HG03378 (cell line): Measurements from ENCODE around the gene AMBP.

Source experiments
- ATAC-seq: cut with Tn5 transposase; IDR thresholded peaks from one replicate; pipeline ENCODE4 v1.9.1; 2021; ENCODE audit warnings: mild to moderate bottlenecking, moderate library complexity; ENCODE audit not compliant: unreplicated experiment

AMBP gene

GRCh38 chr9:114078021-114078780, at the start of gene AMBP:
AMBP (minus strand) TSS chr9:114078300; CDS start chr9:114078209, 91 bp downstream.
- ATAC-seq: no peak

DNA sequence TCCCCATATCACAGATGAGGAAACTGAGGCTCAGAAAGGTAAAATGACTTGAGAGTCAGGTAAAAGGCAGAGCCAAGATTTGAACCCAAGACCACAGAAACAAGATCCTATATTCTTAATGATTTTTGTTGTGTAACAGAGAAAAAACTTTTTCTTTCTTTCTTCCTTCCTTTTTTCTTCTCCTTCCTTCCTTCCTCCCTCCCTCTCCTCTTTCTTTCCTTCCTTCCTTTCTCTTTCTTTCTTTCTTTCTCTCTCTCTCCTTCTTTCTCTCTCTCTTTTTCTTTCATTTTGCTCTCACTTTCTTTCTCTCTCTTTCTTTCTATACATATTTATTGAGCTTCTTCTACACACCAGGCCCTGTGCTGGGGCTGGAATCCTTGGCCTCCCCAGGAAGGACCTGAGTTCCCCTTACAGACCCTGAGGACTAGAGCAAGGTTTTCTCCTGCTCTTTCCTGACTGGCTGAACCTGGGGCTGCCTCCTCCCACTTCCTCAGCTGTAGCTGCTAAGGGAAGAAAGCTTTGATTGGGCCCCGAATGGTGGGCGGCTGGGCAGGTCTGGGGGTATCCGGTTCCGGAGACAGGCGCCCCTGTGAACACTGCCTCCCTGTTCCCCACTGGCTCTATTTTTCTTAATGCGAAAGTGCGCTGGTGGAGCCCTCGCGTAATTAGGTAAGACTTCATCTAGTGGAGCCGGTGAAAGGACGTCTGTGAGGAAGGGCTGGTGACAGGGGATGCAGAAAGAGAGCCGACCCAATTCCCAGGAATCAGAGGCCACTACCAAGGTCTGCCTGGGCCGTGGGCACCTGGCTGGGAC, 48.4 kb upstream of the AMBP start:
- no peak for ATAC-seq

- no peak for ATAC-seq
Measured at GRCh38 chr9:114125476-114126013, 47.4 kb upstream of the AMBP start.

DNA sequence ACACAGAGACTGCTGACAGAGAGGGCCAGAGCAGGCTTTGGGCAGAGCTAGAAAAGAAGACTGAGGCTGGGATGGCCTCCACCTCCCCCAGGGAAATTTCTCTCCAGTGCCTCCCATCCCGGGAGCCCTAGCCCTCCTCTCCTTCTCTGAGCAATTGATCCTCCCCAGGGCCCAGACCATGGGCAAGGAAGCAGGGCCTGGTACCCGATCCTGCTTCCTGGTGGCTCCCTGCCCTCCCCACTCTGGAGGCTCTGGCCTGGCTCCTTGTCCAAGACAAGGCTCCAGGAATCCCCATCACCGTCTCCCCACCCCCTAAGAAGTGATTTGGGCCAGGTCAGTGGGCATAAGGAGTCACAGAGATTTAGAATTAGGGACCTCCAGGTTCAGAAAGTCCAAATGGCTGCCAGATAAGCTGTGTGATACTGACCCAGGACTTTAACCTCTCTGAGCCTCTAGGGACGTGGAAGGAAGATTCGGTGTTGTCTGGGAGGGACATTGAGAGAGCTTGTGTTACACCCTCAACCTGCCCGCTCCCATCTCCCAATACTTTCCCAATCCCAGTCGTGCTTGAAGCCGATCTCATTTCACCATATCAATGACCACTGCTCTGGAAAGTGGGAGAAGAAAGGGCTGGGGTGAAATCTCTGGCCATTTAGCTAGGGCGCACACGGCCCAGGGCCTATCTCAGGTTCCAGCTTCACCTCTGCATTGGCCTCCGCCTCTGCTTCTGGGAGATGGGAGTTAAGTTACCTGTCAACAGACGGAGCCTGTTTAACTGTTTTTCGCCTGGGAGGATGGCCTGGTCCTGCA, 46.8 kb upstream of the AMBP start:
- ATAC-seq: no peak

DNA sequence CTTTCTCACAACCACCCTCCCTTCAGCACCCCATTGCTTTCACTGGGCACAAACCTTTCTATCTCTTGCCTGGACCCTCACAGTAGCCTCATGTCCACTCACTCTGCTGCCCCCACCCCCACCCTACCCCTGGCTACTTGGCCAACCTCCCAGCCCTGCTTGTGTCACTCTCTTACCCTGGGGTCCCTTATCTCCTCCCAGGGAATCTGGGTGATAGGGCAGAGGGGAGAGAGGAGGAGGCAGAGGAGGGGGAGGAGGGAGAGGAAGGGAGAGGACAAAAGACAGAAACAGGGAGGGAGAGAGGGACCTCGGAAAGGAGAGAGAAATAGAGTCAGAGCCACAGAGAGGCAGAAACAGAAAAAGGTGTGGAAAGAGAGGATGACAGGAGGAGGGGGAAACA, 46.0 kb upstream of the AMBP start:
- ATAC-seq: no peak

DNA sequence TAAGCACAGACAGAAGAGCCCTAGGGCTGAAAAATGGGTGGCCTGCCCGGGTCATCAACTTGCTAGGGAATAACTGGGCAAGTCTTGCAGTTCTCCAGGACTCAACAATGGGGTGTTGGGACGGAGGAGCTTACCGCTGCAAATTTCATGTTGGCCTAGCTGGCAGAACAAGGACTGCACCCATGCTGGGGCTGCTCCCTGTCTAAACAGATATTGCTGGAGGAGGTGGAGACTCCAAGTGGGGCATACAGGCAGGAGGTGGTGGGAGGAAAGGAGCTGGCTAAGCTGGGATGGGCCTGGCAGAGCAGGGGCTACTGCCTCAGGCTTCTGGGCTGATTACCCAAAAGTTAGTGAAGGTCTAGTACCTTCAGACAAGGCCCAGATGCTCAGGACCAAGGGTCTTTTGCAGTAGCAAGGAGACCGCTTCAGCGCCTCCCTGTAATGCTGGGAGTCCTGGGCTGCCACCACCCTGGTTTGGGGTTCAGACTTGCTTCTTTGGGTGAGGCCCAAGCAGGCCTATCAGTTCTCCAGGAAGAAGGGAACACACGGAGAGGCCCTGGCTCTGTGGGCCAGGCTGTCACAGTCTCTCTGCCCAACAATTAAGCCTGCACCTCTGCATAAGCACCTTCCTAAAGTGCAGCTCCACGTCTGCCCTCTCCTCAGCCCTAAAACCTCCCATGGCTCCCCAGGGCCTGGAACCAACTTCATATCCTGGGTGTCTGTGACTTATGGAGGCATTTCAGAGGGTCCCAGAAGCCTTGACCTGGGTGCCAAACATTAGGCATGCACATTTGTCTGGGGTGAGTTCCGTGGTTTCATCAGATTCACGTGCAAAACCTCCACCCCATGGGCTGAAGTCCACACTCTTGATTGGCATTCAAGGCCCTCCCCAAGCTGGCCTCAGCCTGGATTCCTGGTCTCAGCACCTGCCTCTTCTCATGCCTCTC, 45.2 kb upstream of the AMBP start:
- no peak for ATAC-seq

DNA sequence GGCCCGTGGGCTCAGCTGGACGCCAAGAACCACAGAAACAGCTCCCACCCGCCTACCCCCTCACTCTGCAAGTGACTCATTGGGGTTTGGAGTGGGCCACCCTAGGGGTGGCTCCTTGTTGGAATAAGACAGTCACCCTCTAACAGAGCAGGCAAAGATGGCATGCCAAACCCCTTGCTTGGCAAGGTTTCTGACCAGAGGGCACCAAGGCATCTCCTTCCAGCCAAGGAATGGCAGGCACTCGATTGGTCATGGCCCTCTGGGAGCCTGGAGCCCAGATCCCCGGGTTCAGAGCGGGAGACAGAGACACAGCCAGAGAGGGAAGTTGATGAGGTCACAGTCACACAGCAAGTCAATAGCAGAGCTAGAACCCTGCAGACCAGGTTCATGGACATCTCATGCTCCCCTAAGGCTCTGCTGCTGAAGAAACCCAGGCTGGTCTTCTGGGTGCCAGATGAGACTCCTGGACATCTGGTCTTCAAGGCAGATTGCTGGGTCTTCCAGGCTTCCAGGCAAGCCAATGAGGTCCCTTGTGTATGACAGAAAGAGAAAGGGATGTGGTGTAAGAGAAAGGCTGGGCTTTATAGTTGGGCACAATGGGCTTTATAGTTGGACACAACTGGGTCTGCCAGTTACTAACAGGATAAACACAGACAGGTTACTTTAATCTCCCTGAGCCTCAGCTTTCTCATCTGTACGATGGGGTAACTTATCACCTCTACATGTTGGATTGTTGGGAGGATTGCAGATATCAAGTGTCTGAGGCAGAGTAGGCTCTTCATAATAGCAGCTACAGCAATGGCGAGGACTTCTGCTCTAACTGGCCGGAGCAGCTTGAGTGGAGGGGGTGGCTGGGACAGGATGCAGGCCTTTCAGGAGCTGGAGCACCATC, 44.3 kb upstream of the AMBP start:
- ATAC-seq: no peak

GRCh38 chr9:114121227-114122135, 43.4 kb upstream of the AMBP start:
- no peak for ATAC-seq

- ATAC-seq: no peak
Measured at GRCh38 chr9:114120192-114121014, 42.3 kb upstream of the AMBP start.

- ATAC-seq: no peak
Measured at GRCh38 chr9:114119242-114120191, 41.4 kb upstream of the AMBP start.

GRCh38 chr9:114117996-114118830, 40.1 kb upstream of the AMBP start:
- no peak for ATAC-seq

DNA sequence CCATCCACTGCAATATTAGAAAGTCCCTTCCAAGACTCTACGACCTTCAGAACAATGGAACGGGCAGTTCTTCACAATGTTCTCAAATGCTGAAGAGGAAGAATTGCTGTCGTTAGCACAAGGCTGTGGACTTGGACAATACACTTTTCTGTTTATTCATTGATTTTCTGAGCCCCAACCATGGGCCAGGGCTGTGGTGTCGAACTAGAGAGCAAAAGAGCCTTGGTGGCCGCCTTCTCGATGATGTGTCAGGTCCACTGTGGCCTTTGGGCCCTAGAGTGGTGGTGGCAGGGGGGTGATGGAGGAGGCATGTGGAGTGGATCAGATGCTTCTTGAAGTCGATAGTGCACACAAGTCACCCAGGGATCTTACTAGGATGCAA, 39.5 kb upstream of the AMBP start:
- no peak for ATAC-seq

DNA sequence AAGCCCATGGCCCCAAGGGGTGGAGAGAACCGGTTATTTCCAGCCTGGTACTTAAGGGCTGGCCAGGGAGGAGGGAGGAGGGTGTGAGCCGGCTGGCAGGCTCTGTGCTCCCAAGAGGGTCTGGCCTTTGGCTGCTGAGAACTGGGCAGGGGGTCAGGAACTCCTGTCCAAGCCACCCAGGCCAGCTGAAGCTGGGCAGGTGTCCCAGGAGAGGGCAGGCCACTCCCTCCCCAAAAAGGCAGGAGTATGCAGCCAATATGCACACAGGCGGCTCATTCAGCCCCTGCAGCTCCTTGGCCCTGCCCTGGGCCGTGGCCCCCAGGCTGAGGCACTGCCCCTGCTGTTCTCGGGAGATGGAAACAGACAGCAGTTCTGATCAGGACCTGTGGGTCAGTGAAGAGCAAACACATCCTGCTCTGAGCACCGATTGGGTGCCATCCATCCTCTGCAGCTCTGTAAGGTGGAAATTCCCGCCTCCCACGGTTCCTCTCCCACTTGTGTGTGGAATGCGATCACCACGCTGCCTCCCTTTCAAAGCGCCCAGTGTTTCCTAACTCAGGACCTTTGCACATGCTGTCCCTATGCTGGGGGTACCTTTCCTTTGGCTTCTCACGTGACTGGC, 38.1 kb upstream of the AMBP start:
- ATAC-seq: no peak

GRCh38 chr9:114115654-114116125, 37.6 kb upstream of the AMBP start:
- ATAC-seq: no peak

- ATAC-seq: no peak
Measured at GRCh38 chr9:114114364-114114763, 36.3 kb upstream of the AMBP start.
